Small intestine (tissue), 7 donors: ENCODE results near the gene IPO4. TPM values are rescaled to one million over a fixed set of nuclear protein-coding genes. Genes with fewer than 3 reads are reported as not detected.
A peak's percentile ranks its signal among the peaks of the same experiment; 100 is the strongest.

Experiments
- DNase-seq, 2 donors: peaks; one replicate each; pipeline versions ENCODE4 v3.0.0 to v3.0.0-alpha.2; 2013
- FAIRE-seq: peaks from 2 replicates; lab custom pipeline; 2012; peaks lifted over from hg19 to GRCh38; lab: Jason Lieb, UNC
- H3K27ac ChIP-seq, 3 donors: one replicate each; pipeline ENCODE4 v1.5.1; 2013; ENCODE audit warnings: low read length in 2 of 3, mild to moderate bottlenecking in 2 of 3, control low read depth in 1 of 3, inconsistent platforms in 1 of 3, low read depth in 1 of 3, moderate library complexity in 1 of 3
- H3K27me3 ChIP-seq, 3 donors: one replicate each; pipeline ENCODE4 v1.6.1; 2013; ENCODE audit warnings: low read length in 3 of 3, inconsistent platforms in 1 of 3; ENCODE audit not compliant: control insufficient read depth in 3 of 3, insufficient read depth in 3 of 3
- H3K36me3 ChIP-seq, 3 donors: one replicate each; pipeline ENCODE4 v1.6.1; 2013; ENCODE audit warnings: low read length in 3 of 3, inconsistent platforms in 1 of 3, low read depth in 1 of 3, mild to moderate bottlenecking in 1 of 3, moderate library complexity in 1 of 3; ENCODE audit not compliant: control insufficient read depth in 3 of 3, insufficient read depth in 2 of 3
- H3K4me1 ChIP-seq, 3 donors: one replicate each; pipeline ENCODE4 v1.6.1; 2013; ENCODE audit warnings: low read length in 2 of 3, inconsistent platforms in 1 of 3, low read depth in 1 of 3, mild to moderate bottlenecking in 1 of 3, moderate library complexity in 1 of 3; ENCODE audit not compliant: control insufficient read depth in 3 of 3, insufficient read depth in 2 of 3
- H3K4me3 ChIP-seq, 3 donors: one replicate each; pipeline ENCODE4 v1.5.1; 2013; ENCODE audit warnings: low read length in 3 of 3, control low read depth in 1 of 3, inconsistent platforms in 1 of 3, low read depth in 1 of 3, mild to moderate bottlenecking in 1 of 3, moderate library complexity in 1 of 3
- H3K9me3 ChIP-seq, 2 donors: one replicate each; pipeline ENCODE4 v1.6.1; 2013; ENCODE audit warnings: low read depth in 1 of 2, low read length in 1 of 2; ENCODE audit not compliant: control insufficient read depth in 2 of 2, insufficient read depth in 1 of 2
- WGBS, 3 donors: extraction: QIAGEN DNeasy Blood & Tissue Kit; methylation state at CpG; one replicate each; pipeline ENCODE4 v1.1.7; 2013; 5-methylcytosine and 5-hydroxymethylcytosine counted together
- polyA plus RNA-seq, 4 donors: library from polyadenylated mRNA; stranded (reverse) in 3 of 4; unstranded in 1 of 4; fragments of 200-250 nt in 3 of 4; fragments of 120-200 nt in 1 of 4; gene quantifications; one replicate each; pipeline versions ENCODE4 v1.2.1 to v1.2.3, GENCODE V29; 2013
- donor health status: healthy with polysubstance abuse.
- donor health status: control.
- donor health status: control.
- donor health status: Bipolar disorder and iron deficiency.
- donor health status: healthy.

IPO4 gene
- polyA plus RNA-seq, 4 donors = 3.2 to 24.4 (median 12.5) TPM

DNA sequence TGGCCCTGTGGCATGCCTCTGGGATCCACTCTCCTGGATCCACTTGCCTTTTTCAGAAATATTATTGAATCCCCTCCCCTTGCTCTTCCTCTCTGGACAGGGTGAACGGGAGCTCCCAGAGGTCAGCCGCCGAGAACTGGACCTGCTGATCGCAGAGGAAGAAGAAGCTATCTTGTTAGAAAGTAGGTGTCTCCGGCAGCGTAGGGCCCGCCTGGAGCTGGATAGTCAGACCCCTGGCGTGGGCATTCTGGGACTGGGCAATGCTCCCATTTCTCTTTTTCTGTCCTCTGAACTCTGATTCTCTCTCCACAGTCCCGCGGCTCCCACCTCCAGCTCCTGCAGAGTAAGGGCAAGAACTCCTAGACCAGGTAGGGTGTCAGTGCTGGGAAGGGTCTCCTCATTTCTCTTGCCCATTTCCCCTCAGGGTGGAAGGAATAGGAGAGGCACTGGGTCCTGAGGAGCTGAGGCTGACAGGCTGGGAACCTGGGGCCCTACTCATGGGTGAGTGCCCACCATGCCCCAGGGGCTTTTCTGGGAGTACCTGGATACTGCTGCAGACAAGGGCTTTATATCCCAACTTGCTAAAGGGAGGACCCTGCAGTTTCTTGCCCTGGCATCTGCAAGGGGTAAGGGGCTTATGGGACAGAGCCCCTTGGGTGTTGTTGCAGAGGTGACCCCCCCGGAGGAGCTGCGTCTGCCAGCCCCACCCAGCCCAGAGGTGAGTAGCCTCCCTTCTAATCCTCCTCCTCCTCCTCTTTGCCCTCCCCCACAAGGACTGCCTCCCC is 11.4 kb downstream of the IPO4 start:
- H3K4me1 ChIP-seq = peaks cover 0 to 74% (median 0%) of the 10 kb centered on the region in 3 donors
- DNase-seq (no peak), FAIRE-seq (no peak)
- peaks cover 18 to 94% (median 20%) of the 10 kb centered on the region in 3 donors for H3K36me3 ChIP-seq
- H3K4me3 ChIP-seq = no peak overlapping the region
- WGBS, 3 donors = 81 to 95% (median 92%) methylated on average over 12 of the region's 12 CpGs
- H3K27ac ChIP-seq = peak overlapping the region in 1 of 3 donors; percentile 35
- no peaks in the 10 kb centered on the region for H3K27me3 ChIP-seq
- no peaks in the 10 kb centered on the region for H3K9me3 ChIP-seq

DNA sequence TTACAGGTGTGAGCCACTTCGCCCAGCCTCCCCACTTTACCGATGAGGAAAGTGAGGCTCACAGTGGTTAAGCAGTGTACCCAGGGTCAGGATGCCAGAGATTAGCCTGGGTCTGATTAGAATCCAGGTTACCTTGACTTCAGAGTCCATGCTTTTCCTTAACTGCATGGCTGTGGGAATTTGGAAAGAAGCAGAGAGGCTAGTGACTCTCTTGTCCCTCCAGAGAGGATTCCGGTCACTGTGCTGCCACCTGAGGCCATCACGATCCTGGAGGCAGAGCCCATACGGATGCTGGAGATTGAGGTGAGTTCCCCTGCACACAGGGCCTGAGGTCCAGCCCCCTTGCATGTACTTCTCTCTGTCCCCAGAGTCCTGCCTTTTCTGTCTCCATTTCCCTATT is 12.0 kb downstream of the IPO4 start:
- peaks cover 18 to 88% (median 20%) of the 10 kb centered on the region in 3 donors for H3K36me3 ChIP-seq
- 96 to 99% (median 96%) methylated on average over 5 of the region's 5 CpGs for WGBS, 3 donors
- FAIRE-seq = no peak

GRCh38 chr14:24172871-24173281 is 15.7 kb downstream of the IPO4 start:
- peak overlapping the region in 1 of 3 donors; percentile 78 for H3K27ac ChIP-seq
- FAIRE-seq = no peak
- 65 to 78% (median 74%) methylated on average over 19 to 20 of the region's 20 CpGs for WGBS, 3 donors

More for the DNA sequence above, 12.0 kb downstream of the IPO4 start:
- no peak for DNase-seq
- H3K4me1 ChIP-seq = peaks cover 0 to 68% (median 0%) of the 10 kb centered on the region in 3 donors
- no peaks in the 10 kb centered on the region for H3K9me3 ChIP-seq
- no peaks in the 10 kb centered on the region for H3K27me3 ChIP-seq
- H3K27ac ChIP-seq = peak overlapping the region in 1 of 3 donors; percentile 35
- no peak overlapping the region for H3K4me3 ChIP-seq

GRCh38 chr14:24172261-24172860 is 16.3 kb downstream of the IPO4 start:
- Histone ChIP-seq H3K27me3 (no peaks in the 10 kb centered on the region), H3K9me3 (no peaks in the 10 kb centered on the region), H3K4me1 (peaks cover 0 to 36% (median 0%) of the 10 kb centered on the region in 3 donors), H3K4me3 (peak overlapping the region in 2 of 3 donors; percentile 18 to 71), H3K36me3 (peaks cover 7 to 58% (median 10%) of the 10 kb centered on the region in 3 donors), H3K27ac (peak overlapping the region in 2 of 3 donors; percentile 67 to 78)
- FAIRE-seq (no peak), DNase-seq (peak in 1 of 2 donors; percentile 60)
- WGBS, 3 donors = 25 to 71% (median 68%) methylated on average over 28 to 30 of the region's 30 CpGs

More at GRCh38 chr14:24172871-24173281, 15.7 kb downstream of the IPO4 start:
- H3K9me3 ChIP-seq = no peaks in the 10 kb centered on the region
- no peak for DNase-seq
- no peaks in the 10 kb centered on the region for H3K27me3 ChIP-seq
- H3K4me1 ChIP-seq = peaks cover 0 to 41% (median 0%) of the 10 kb centered on the region in 3 donors
- peak overlapping the region in 1 of 3 donors; percentile 71 for H3K4me3 ChIP-seq
- H3K36me3 ChIP-seq = peaks cover 11 to 60% (median 15%) of the 10 kb centered on the region in 3 donors

GRCh38 chr14:24171422-24172260 is 17.0 kb downstream of the IPO4 start, which contains the start of gene REC8:
REC8 (plus strand) TSS chr14:24172080; CDS start chr14:24172553, 473 bp downstream.
- DNase-seq (peak; percentile 66 to 98), FAIRE-seq (no peak)
- H3K4me3 ChIP-seq = peak within 1 kb of the TSS in 2 of 3 donors; percentile 18 to 71
- no peaks in the 10 kb centered on the region for H3K27me3 ChIP-seq
- 6 to 52% (median 34%) methylated on average over 62 to 63 of the region's 63 CpGs for WGBS, 3 donors
- peak within 1 kb of the TSS in 2 of 3 donors; percentile 67 to 78 for H3K27ac ChIP-seq
- H3K36me3 ChIP-seq = peaks cover 3 to 58% (median 6%) of the 10 kb centered on the region in 3 donors
- no peaks in the 10 kb centered on the region for H3K9me3 ChIP-seq
- H3K4me1 ChIP-seq = peaks cover 0 to 29% (median 0%) of the 10 kb centered on the region in 3 donors

DNA sequence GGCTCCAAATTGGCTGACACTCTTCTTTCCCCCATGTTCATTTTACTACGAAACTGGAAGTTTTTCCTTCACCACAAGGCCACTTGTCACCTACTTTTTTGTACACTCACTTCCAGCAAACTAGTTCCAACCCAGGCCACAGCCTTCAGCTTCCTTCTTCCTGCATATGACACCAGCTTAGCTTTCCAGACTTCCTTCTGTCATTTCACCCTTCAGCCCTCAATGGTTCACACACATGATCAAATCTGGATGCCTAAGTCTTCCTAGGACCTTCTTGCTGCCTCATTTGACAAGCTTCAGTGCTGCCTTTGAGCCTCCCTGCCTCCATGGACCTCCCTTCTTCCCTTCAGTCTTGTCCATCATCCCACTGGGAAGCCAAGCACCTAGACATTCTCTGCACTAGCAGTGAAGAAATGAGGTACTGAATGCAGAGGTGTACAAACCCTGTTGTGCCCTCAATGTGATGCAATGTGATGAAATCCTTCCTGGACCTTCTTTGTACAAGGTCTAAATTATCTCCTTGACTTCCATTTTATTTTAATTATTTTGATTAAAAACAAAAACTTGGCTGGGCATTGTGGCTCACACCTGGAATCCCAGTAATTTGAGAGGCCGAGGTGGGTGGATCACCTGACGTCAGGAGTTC is 21.0 kb downstream of the IPO4 start:
- 85 to 93% (median 86%) methylated on average over 3 of the region's 3 CpGs for WGBS, 3 donors
- no peaks in the 10 kb centered on the region for H3K27me3 ChIP-seq
- peaks cover 17 to 60% (median 23%) of the 10 kb centered on the region in 3 donors for H3K36me3 ChIP-seq
- no peak for FAIRE-seq
- no peaks in the 10 kb centered on the region for H3K9me3 ChIP-seq
- no peak for DNase-seq
- no peak overlapping the region for H3K27ac ChIP-seq
- H3K4me3 ChIP-seq = no peak overlapping the region
- H3K4me1 ChIP-seq = peaks cover 0 to 10% (median 6%) of the 10 kb centered on the region in 3 donors

GRCh38 chr14:24165785-24166184 is 22.8 kb downstream of the IPO4 start:
- Histone ChIP-seq H3K9me3 (no peaks in the 10 kb centered on the region), H3K36me3 (peaks cover 17 to 66% (median 23%) of the 10 kb centered on the region in 3 donors), H3K27me3 (no peaks in the 10 kb centered on the region), H3K4me3 (no peak overlapping the region), H3K4me1 (peaks cover 0 to 8% (median 6%) of the 10 kb centered on the region in 3 donors), H3K27ac (no peak overlapping the region)
- FAIRE-seq (no peak), DNase-seq (no peak)
- 92 to 96% (median 94%) methylated on average over 5 of the region's 5 CpGs for WGBS, 3 donors
